Measurements from ENCODE around the gene PPM1E.

Gene PPM1E

DNA sequence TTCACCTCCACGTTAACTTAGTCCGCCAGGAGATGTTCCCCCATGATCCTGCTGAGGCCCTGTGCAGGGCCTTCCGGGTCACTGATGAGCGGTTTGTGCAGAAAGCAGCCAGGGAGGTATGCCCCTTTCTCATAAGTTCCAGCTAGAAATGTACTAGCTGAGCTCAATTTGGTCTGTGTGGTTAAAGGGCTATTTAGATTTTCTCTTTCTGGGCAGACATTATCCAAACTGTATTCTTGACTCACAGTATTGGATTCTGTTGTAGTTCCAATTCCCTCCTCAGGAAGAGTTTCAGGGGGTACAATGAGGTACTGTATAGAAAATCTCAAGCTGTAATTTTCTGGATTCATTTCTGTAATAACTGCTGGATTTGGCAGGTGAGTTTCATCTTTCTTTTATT is 214.0 kb downstream of the PPM1E start:
- H3K27ac ChIP-seq (ENCODE audit: low read depth, low read length), result no peak overlapping the region
- H3K27me3 ChIP-seq (ENCODE audit: low read length), result no peaks in the 10 kb centered on the region
- no peaks in the 10 kb centered on the region for H3F3A ChIP-seq (ENCODE audit: insufficient read depth)
- no peaks in the 10 kb centered on the region for H3K36me3 ChIP-seq (ENCODE audit: low read length)
- H4K20me1 ChIP-seq (ENCODE audit: low read depth, low read length), result no peaks in the 10 kb centered on the region
- no peak overlapping the region for H3K4me3 ChIP-seq (ENCODE audit: insufficient read depth, low read length, poor library complexity, severe bottlenecking)
- H3K4me2 ChIP-seq (ENCODE audit: low read depth, low read length, poor library complexity, severe bottlenecking), result no peak overlapping the region
- no peaks in the 10 kb centered on the region for H3K9me2 ChIP-seq (replicated peaks; ENCODE audit: insufficient read depth, low read length)
- TF ChIP-seq CTCF (IDR thresholded peaks at IDR 0.05; ENCODE audit: insufficient read depth, low read length, poor library complexity, severe bottlenecking), result no peak
- no peak for TF ChIP-seq EZH2phosphoT487 (conservative IDR thresholded peaks at IDR 0.05; ENCODE audit: low read length)
- H3K79me2 ChIP-seq (ENCODE audit: insufficient read depth, low read length), result no peaks in the 10 kb centered on the region
- no peak overlapping the region for H2AFZ ChIP-seq (ENCODE audit: low read depth, low read length, severe bottlenecking)
- no peak overlapping the region for H3K9ac ChIP-seq (ENCODE audit: low read length)
- H3K9me3 ChIP-seq (ENCODE audit: insufficient read depth, low read length), result no peaks in the 10 kb centered on the region

GRCh38 chr17:58970609-58971450 is 215.2 kb downstream of the PPM1E start:
- no peaks in the 10 kb centered on the region for H3K9me3 ChIP-seq (ENCODE audit: insufficient read depth, low read length)
- no peaks in the 10 kb centered on the region for H3K36me3 ChIP-seq (ENCODE audit: low read length)
- no peaks in the 10 kb centered on the region for H3F3A ChIP-seq (ENCODE audit: insufficient read depth)
- no peaks in the 10 kb centered on the region for H3K27me3 ChIP-seq (ENCODE audit: low read length)
- no peaks in the 10 kb centered on the region for H3K9me2 ChIP-seq (replicated peaks; ENCODE audit: insufficient read depth, low read length)
- no peaks in the 10 kb centered on the region for H4K20me1 ChIP-seq (ENCODE audit: low read depth, low read length)
- H3K9ac ChIP-seq (ENCODE audit: low read length), result no peak overlapping the region
- H3K27ac ChIP-seq (ENCODE audit: low read depth, low read length), result no peak overlapping the region
- H2AFZ ChIP-seq (ENCODE audit: low read depth, low read length, severe bottlenecking), result no peak overlapping the region
- H3K79me2 ChIP-seq (ENCODE audit: insufficient read depth, low read length), result no peaks in the 10 kb centered on the region
- no peak overlapping the region for H3K4me3 ChIP-seq (ENCODE audit: insufficient read depth, low read length, poor library complexity, severe bottlenecking)
- no peak overlapping the region for H3K4me2 ChIP-seq (ENCODE audit: low read depth, low read length, poor library complexity, severe bottlenecking)
- TF ChIP-seq EZH2phosphoT487 (conservative IDR thresholded peaks at IDR 0.05; ENCODE audit: low read length) (no peak), CTCF (IDR thresholded peaks at IDR 0.05; ENCODE audit: insufficient read depth, low read length, poor library complexity, severe bottlenecking) (no peak)

DNA sequence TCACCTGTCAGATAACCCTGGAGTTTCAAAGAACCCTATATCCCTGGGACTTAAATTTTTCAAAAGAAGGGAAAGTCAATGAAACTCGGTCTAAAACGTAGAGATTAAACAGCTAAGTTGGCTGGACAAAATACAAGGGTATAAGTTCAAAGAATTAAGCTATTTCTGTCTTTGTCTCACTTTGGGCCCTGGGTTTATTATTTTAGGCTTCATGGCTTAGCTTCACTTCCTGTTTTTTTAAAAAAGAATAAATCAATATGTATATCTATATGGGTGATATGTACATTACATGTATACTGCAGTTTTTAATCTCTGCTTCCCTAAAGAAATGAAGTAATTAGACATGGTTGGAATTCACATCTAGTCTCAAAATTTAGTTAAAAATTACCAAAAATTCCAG is 218.7 kb downstream of the PPM1E start:
- no peaks in the 10 kb centered on the region for H3F3A ChIP-seq (ENCODE audit: insufficient read depth)
- H3K4me3 ChIP-seq (ENCODE audit: insufficient read depth, low read length, poor library complexity, severe bottlenecking), result no peak overlapping the region
- no peaks in the 10 kb centered on the region for H3K9me2 ChIP-seq (replicated peaks; ENCODE audit: insufficient read depth, low read length)
- TF ChIP-seq CTCF (IDR thresholded peaks at IDR 0.05; ENCODE audit: insufficient read depth, low read length, poor library complexity, severe bottlenecking), result no peak
- TF ChIP-seq EZH2phosphoT487 (conservative IDR thresholded peaks at IDR 0.05; ENCODE audit: low read length), result no peak
- no peaks in the 10 kb centered on the region for H3K9me3 ChIP-seq (ENCODE audit: insufficient read depth, low read length)
- H3K27me3 ChIP-seq (ENCODE audit: low read length), result no peaks in the 10 kb centered on the region
- no peak overlapping the region for H2AFZ ChIP-seq (ENCODE audit: low read depth, low read length, severe bottlenecking)
- H3K27ac ChIP-seq (ENCODE audit: low read depth, low read length), result no peak overlapping the region
- H3K36me3 ChIP-seq (ENCODE audit: low read length), result no peaks in the 10 kb centered on the region
- H4K20me1 ChIP-seq (ENCODE audit: low read depth, low read length), result no peaks in the 10 kb centered on the region
- no peak overlapping the region for H3K9ac ChIP-seq (ENCODE audit: low read length)
- H3K4me2 ChIP-seq (ENCODE audit: low read depth, low read length, poor library complexity, severe bottlenecking), result no peak overlapping the region
- no peaks in the 10 kb centered on the region for H3K79me2 ChIP-seq (ENCODE audit: insufficient read depth, low read length)
